GM18517 (cell line): ENCODE data around the gene LCN6.
"Not testable (repeated sequence)": the region's sequence is repeated elsewhere in the genome, so short reads cannot be mapped to it uniquely, and the experiment has no call there.

Experiments
- ATAC-seq: cut with Tn5 transposase; IDR thresholded peaks from one replicate; pipeline ENCODE4 v1.9.1; 2021; ENCODE audit warnings: mild to moderate bottlenecking, moderate library complexity; ENCODE audit not compliant: unreplicated experiment

The LCN6 gene, protein sequence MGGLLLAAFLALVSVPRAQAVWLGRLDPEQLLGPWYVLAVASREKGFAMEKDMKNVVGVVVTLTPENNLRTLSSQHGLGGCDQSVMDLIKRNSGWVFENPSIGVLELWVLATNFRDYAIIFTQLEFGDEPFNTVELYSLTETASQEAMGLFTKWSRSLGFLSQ

DNA sequence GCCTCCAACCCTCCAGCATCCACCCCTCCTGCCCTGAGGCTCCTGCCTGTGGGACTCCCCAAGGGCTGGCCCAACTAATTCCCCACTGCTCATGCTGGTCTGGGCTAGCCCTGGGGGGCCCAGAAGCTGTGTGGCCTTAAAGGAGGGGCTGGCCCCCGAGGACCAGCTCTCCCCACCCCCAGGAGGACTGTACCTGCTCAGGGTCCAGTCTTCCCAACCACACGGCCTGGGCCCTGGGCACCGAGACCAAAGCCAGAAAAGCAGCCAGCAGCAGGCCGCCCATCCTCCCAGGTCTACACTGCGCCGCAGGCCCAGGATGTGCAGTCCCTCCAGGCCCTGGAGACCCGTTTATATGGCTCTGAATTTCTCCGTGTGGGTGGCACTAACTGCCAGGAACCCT is at the start of gene LCN6:
LCN6 (minus strand) TSS at position 325 of the 400 bp plus-strand sequence; CDS start at position 283, 42 bp downstream.
- ATAC-seq: no peak

- not testable (repeated sequence) for ATAC-seq
Observed at GRCh38 chr9:136796775-136797347, 48.5 kb upstream of the LCN6 start.

GRCh38 chr9:136796238-136796774 is 48.0 kb upstream of the LCN6 start, which contains the start of gene CCDC183:
TSS of gene CCDC183 (plus strand) at chr9:136796338. CDS start at chr9:136796398, 60 bp downstream.
- ATAC-seq: no peak

- no peak for ATAC-seq
Observed at GRCh38 chr9:136795000-136795348, 46.6 kb upstream of the LCN6 start.

- ATAC-seq: no peak
Observed at GRCh38 chr9:136794281-136794999, 46.1 kb upstream of the LCN6 start.

DNA sequence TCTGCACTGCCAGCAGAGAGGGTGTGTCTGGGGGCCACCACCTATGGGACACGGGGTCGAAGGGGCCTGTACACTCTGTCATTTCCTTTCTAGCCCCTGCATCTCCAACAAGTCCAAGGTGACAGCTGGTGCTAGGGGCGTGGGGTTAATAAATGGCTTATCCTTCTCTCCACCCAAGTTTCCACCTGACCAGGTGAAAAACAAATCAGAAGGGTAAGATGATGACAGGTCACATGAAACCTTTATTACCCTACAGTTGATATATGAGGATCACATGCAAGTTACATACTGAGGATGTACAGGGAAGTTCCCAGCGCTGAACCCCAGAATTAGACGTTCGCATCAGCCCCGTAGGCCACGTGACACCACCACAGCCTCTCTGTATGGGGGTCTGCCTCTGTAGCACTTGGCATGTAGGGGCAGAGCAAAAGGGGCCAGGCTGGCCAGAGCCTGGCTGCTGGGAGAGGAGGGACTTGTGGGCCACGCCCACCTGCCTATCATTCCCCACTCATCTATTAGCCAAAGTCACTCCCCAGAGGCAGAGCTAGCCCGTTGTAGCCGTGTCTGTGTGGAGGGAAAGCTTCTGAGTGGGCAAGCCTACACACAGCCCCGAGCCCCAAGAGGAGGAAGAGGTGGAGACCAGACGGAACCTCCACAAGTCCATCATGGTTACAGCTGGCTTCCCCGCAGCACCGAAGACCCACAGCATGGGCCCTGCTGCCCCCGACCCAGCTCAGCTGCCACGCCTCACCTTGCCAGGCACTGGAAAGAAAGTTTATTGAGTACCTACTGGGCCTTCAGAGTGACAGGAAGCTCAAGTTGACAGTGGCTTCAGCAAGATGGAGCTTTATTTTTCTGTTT is 45.0 kb upstream of the LCN6 start:
- ATAC-seq: no peak

- no peak for ATAC-seq
Observed at GRCh38 chr9:136792321-136793085, 44.2 kb upstream of the LCN6 start.

DNA sequence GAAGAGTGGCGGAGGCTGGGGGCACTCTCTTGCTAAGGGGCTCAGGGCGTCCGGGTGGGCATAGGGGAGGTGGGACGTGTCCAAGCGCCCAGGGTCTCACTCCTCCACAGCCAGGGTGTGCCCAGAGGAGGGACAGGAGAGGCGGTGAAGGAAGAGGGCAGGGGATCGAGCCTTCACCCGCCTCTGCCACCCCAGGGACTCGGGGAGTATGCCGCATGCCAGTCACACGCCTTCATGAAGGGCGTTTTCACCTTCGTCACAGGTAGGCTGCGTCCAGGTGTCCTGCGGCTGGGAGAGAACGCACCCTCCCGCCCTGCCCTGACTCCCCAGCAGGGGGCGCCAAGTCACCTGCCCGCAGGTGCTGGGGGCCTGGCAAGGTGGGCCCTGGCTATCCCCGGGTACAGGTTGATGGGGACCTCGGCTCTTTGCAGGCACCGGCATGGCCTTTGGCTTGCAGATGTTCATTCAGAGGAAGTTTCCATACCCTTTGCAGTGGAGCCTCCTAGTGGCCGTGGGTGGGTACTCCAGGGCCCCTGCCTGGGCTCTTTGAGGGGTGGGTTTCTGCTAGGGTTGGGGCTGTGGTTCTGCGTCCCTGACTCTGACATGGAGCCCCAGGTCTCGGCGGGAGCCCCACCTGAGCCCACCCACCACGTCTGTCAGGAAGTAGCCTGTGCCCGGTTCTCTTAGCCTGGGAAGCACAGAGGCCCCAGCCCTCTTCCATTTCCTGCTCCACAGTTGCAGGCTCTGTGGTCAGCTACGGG is 43.4 kb upstream of the LCN6 start:
- peak; percentile 18 for ATAC-seq

DNA sequence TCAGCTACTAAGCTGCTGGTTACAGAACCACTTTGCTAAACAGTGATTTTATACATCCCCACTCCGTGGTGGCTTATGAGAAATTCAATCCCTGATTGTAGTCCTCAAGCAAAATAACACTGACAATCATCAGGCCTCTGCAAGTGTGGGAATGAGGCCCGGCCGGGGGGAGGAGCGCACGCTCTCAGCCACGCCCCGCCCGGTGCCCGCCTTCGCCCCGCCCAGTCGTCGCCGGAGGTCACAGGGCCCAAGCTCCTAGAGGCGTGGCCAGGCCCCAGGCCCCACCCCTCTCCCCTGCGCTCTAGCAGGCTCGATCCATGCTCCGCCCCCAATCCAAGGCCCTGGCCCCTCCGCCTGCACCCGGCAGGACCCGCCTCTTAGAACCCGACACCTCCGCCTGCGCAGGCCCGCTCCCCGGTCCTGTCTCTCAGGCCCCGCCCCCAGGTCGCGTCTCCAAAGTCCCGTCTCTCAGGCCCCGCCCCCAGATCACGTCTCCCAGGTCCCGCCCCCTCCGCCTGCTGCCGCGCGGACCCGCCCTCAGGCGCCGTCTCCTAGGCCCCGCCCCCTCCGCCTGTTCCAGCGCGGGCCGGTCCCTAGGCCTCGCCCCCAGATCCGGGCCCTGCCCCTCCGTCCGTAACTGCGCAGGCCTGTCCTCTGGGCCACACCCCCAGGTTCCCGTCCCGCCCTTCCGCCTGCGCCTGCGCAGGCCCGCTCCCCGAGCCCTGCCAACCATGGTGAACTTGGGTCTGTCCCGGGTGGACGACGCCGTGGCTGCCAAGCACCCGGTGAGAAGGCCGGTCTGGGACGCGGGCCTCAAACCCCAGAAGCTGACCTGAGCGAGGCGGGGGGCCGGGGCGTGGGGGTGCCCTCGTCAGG is 42.6 kb upstream of the LCN6 start, which contains the start of gene TMEM141:
TMEM141 (plus strand) TSS at position 705 of the 876 bp plus-strand sequence; CDS start at position 732, 27 bp downstream.
- peak; percentile 71 for ATAC-seq

- no peak for ATAC-seq
Observed at GRCh38 chr9:136789523-136789937, 41.2 kb upstream of the LCN6 start.

DNA sequence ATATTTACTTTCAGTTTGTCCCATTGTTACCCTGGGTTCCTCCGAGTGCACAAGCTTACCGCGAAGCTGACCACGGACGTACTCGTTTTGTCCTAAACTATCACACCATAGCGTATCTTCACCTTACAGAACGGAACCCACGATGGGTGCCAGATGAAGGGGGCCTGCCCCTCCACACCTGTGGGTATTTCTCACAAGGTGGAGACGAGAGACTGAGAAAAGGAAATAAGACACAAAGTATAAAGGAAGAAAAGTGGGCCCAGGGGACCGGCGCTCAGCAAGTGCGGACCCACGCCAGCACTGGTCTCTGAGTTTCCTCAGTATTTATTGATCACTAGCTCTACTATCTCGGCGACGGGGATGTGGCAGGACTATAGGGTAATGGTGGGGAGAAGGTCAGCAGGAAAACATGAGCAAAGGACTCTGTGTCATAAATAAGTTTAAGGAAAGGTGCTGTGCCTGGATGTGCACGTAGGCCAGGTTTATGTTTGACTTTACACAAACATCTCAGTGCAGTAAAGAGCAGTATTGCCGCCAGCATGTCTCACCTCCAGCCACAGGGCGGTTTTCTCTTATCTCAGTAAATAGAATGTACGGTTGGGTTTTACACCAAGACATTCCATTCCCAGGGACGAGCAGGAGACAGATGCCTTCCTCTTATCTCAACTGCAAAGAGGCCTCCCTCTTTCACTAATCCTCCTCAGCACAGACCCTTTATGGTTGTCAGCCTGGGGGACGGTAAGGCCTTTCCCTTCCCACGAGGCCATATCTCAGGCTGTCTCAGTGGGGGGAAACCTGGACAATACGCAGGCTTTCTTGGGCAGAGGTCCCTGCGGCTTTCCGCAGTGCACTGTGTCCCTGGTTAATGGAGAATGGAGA is 40.6 kb upstream of the LCN6 start:
- ATAC-seq: not testable (repeated sequence)

DNA sequence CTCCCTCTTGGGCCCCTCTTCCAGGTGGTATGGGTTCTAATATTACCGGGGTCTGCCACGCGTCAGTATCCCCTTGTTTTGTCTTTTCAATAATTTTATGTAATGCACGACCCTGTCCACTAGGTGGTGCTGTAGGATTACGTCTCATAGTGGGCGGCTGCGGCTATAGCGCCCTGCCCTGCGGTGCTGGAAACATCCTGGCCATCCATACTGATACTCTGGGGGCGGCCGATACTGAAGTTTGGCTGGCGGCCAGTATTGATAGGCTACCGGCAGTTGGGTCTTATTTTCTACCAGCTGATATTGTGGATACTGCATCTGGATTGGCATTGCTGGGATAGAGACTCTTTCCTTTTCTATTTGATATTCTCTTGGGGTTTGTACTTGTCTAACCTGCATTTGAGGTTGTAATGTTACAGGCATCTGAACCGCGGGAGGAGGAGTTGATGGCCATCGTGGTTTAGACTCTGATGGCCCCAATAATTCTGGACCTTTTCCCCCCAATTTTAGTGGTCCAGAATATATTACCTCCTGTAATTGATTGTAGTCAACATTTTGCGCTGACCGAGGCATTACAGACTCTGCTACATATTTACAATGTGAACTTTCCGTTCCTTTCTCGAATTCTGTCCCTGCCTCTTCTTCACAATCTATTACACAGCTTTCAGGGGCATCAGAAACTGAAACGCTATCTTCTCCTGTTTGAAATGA is 39.5 kb upstream of the LCN6 start:
- ATAC-seq: no peak

DNA sequence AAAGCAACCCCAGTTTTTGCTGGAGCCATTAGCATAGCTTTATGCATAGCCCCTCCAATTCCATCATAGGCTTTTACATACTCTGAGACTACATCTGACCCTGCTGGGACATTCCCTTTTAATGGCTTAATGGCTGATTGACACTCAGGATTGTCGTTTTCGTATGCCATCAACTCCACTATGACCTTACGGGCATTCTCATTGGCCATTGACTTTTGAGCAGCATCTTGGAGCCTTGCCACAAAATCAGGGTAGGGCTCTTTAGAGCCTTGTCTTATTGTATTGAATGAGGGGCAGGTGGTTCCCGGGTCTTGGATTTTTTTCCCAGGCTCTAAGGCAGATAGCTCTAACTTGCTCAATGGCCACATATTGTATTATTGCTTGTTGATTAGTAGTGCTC is 38.7 kb upstream of the LCN6 start:
- ATAC-seq: not testable (repeated sequence)

DNA sequence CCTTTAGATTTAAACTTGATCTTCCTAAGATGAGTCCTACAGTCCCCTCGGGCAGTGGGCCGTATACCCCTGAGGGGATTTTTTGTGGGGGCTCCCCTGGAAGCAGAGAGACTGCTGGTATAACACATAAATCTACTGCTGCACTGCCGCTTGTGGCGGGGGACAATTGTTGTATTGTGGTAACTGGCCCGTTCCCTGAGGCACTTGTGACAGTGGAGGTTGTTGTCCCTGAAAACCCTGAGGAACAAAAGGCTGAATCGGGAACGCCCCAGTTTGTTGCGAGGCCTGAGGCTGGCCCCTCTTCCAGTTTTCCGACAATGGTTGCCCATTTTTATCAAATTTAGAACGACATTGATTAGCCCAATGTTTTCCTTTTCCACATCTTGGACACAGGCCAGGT is 38.1 kb upstream of the LCN6 start:
- no peak for ATAC-seq

DNA sequence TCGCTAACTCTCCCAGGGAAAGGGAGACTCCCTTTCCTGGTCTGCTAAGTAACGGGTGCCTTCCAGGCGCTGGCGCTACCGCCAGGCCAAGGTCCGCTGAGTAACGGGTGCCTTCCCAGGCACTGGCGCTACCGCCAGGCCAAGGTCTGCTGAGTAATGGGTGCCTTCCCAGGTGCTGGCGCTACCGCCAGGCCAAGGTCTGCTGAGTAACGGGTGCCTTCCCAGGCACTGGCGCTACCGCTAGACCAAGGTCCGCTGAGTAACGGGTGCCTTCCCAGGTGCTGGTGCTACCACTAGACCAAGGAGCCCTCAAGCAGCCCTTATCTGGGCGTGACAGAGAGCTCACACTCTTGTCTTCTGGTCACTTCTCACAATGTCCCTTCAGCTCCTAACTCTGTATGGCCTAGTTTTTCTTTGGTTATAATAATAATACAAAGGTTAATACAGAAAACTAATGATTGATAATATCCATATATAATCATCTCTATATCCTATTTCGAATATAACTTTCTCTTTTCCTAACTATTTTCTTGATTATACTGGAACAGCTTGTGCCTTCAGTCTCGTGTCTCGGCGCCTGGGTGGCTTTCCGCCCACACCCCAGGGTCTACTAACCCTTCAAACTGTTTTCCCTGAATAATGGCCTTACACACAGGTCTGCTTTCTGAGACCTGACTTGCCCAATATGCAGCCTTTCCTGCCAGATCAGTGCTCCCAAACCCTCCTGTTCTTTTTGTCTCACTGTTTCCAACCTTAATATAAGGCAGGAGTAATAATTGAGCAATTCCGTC is 37.4 kb upstream of the LCN6 start:
- not testable (repeated sequence) for ATAC-seq

GRCh38 chr9:136784997-136785361 is 36.7 kb upstream of the LCN6 start:
- ATAC-seq: no peak
